ENCODE results near the gene CBL. TPM values are rescaled to one million over a fixed set of nuclear protein-coding genes. Genes with fewer than 3 reads are reported as not detected.

Gene CBL
- polyA plus RNA-seq, 3 donors = 7.6 to 24.0 (median 23.1) TPM

- peaks cover 0 to 1% of the 10 kb centered on the region in 2 donors for H3K9me3 ChIP-seq (replicated peaks in 1 of 2; ENCODE audit: control insufficient read depth in 1 of 2, insufficient read depth in 1 of 2, low read length in 2 of 2)
- intact Hi-C loops (cut with micrococcal nuclease) = no loop called here
- H3K27ac ChIP-seq (ENCODE audit: low read depth in 1 of 2, low read length in 2 of 2) = no peak overlapping the region
- H3K27me3 Mint-ChIP-seq (ENCODE audit: low read depth in 3 of 3) = peaks cover 52 to 64% (median 57%) of the 10 kb centered on the region in 3 donors
- H3K4me3 ChIP-seq (replicated peaks in 1 of 3; ENCODE audit: low read depth in 2 of 3, low read length in 3 of 3) = peak overlapping the region; percentile 35 to 77 (median 46)
- peaks cover 0 to 8% of the 10 kb centered on the region in 2 donors for H3K36me3 Mint-ChIP-seq
- no peaks in the 10 kb centered on the region for H3K36me3 ChIP-seq (replicated peaks in 1 of 2; ENCODE audit: control insufficient read depth in 1 of 2, insufficient read depth in 2 of 2, low read length in 2 of 2)
- H4K20me1 ChIP-seq (ENCODE audit: insufficient read depth, low read length) = no peaks in the 10 kb centered on the region
- DNase-seq = peak in 1 of 3 donors; percentile 17
- H3K27me3 ChIP-seq (ENCODE audit: control insufficient read depth in 2 of 2, insufficient read depth in 2 of 2, low read length in 2 of 2) = peaks cover 26 to 59% of the 10 kb centered on the region in 2 donors
- H3K4me1 Mint-ChIP-seq = peaks cover 27% of the 10 kb centered on the region
- 1% methylated on average over 45 of the region's 60 CpGs for WGBS (ENCODE audit: insufficient coverage)
- H3K79me2 ChIP-seq (ENCODE audit: insufficient read depth, low read length) = no peaks in the 10 kb centered on the region
- peak overlapping the region; percentile 91 for H2AFZ ChIP-seq (ENCODE audit: insufficient read depth, low read depth, low read length, poor library complexity, severe bottlenecking)
- peak overlapping the region; percentile 61 for H3K9ac ChIP-seq (ENCODE audit: insufficient read depth, low read length, poor library complexity, severe bottlenecking)
- H3K9me3 Mint-ChIP-seq = peaks cover 0 to 7% (median 0%) of the 10 kb centered on the region in 7 donors
- H3K4me2 ChIP-seq (replicated peaks; ENCODE audit: extremely low read depth, low read length, poor library complexity, severe bottlenecking) = peak overlapping the region; percentile 92
- peak overlapping the region; percentile 80 to 91 for H3K4me3 Mint-ChIP-seq
- no peak for TF ChIP-seq CTCF (IDR thresholded peaks at IDR 0.05)
- peak overlapping the region in 1 of 7 donors; percentile 46 for H3K27ac Mint-ChIP-seq
- H3K4me1 ChIP-seq (ENCODE audit: control insufficient read depth in 1 of 2, insufficient read depth in 2 of 2, low read length in 2 of 2) = peaks cover 29 to 32% of the 10 kb centered on the region in 2 donors
Observed at GRCh38 chr11:119320776-119321524, 114.8 kb downstream of the CBL start.

- H3K27me3 Mint-ChIP-seq (ENCODE audit: low read depth in 3 of 3) = peaks cover 44 to 50% (median 47%) of the 10 kb centered on the region in 3 donors
- no peaks in the 10 kb centered on the region for H4K20me1 ChIP-seq (ENCODE audit: insufficient read depth, low read length)
- no peaks in the 10 kb centered on the region for H3K79me2 ChIP-seq (ENCODE audit: insufficient read depth, low read length)
- H3K4me2 ChIP-seq (replicated peaks; ENCODE audit: extremely low read depth, low read length, poor library complexity, severe bottlenecking) = peak overlapping the region; percentile 92
- H3K4me1 Mint-ChIP-seq = peaks cover 24% of the 10 kb centered on the region
- H3K4me3 Mint-ChIP-seq = peak overlapping the region in 1 of 2 donors; percentile 39
- TF ChIP-seq CTCF (IDR thresholded peaks at IDR 0.05) = no peak
- peaks cover 0 to 8% of the 10 kb centered on the region in 2 donors for H3K36me3 Mint-ChIP-seq
- H2AFZ ChIP-seq (ENCODE audit: insufficient read depth, low read depth, low read length, poor library complexity, severe bottlenecking) = no peak overlapping the region
- WGBS (ENCODE audit: insufficient coverage) = 50% methylated on average over 6 of the region's 6 CpGs
- no peaks in the 10 kb centered on the region for H3K9me3 ChIP-seq (replicated peaks in 1 of 2; ENCODE audit: control insufficient read depth in 1 of 2, insufficient read depth in 1 of 2, low read length in 2 of 2)
- peaks cover 20 to 22% of the 10 kb centered on the region in 2 donors for H3K4me1 ChIP-seq (ENCODE audit: control insufficient read depth in 1 of 2, insufficient read depth in 2 of 2, low read length in 2 of 2)
- H3K27ac ChIP-seq (ENCODE audit: low read depth in 1 of 2, low read length in 2 of 2) = no peak overlapping the region
- peak overlapping the region in 1 of 3 experiments; percentile 77 for H3K4me3 ChIP-seq (replicated peaks in 1 of 3; ENCODE audit: low read depth in 2 of 3, low read length in 3 of 3)
- intact Hi-C loops (cut with micrococcal nuclease) = no loop called here
- H3K9me3 Mint-ChIP-seq = peaks cover 0 to 7% (median 0%) of the 10 kb centered on the region in 7 donors
- DNase-seq = peak in 1 of 3 donors; percentile 2
- no peak overlapping the region for H3K27ac Mint-ChIP-seq
- H3K27me3 ChIP-seq (ENCODE audit: control insufficient read depth in 2 of 2, insufficient read depth in 2 of 2, low read length in 2 of 2) = peaks cover 17 to 46% of the 10 kb centered on the region in 2 donors
- no peaks in the 10 kb centered on the region for H3K36me3 ChIP-seq (replicated peaks in 1 of 2; ENCODE audit: control insufficient read depth in 1 of 2, insufficient read depth in 2 of 2, low read length in 2 of 2)
- no peak overlapping the region for H3K9ac ChIP-seq (ENCODE audit: insufficient read depth, low read length, poor library complexity, severe bottlenecking)
Observed at GRCh38 chr11:119322360-119322739, 116.2 kb downstream of the CBL start.

All from CD14-positive monocyte (primary cell).